ENCODE results near the gene IRF2BPL.

GRCh38 chr14:77004711-77005460 lies 23.6 kb downstream of the IRF2BPL start:
- TF ChIP-seq, protein P1, sequence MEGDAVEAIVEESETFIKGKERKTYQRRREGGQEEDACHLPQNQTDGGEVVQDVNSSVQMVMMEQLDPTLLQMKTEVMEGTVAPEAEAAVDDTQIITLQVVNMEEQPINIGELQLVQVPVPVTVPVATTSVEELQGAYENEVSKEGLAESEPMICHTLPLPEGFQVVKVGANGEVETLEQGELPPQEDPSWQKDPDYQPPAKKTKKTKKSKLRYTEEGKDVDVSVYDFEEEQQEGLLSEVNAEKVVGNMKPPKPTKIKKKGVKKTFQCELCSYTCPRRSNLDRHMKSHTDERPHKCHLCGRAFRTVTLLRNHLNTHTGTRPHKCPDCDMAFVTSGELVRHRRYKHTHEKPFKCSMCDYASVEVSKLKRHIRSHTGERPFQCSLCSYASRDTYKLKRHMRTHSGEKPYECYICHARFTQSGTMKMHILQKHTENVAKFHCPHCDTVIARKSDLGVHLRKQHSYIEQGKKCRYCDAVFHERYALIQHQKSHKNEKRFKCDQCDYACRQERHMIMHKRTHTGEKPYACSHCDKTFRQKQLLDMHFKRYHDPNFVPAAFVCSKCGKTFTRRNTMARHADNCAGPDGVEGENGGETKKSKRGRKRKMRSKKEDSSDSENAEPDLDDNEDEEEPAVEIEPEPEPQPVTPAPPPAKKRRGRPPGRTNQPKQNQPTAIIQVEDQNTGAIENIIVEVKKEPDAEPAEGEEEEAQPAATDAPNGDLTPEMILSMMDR (IDR thresholded peaks at IDR 0.05), result no peak
- no peak for TF ChIP-seq SIN3A (IDR thresholded peaks at IDR 0.05; ENCODE audit: borderline replicate concordance, insufficient read depth, low read depth, low read length)
- no peak for TF ChIP-seq TCF7L2 (IDR thresholded peaks at IDR 0.05; ENCODE audit: low read depth, low read length)

Data from Panc1 (cell line).